HepG2 (cell line): ENCODE results near the gene COL4A3. TPM values are rescaled to one million over a fixed set of nuclear protein-coding genes. Genes with fewer than 3 reads are reported as not detected.

Experiments used
- ATF6 ChIP-seq: sonication (generic); formaldehyde crosslinking; conservative IDR thresholded peaks from 2 replicates; pipeline ENCODE4 v1.4.0; 2020; ENCODE audit warnings: missing genetic modification reagents
- ATF7-NPFF ChIP-seq: sonication (generic); formaldehyde crosslinking; IDR thresholded peaks from 2 replicates; pipeline ENCODE4 v1.8.1; 2023; ENCODE audit warnings: mild to moderate bottlenecking, low read depth, missing genetic modification reagents, moderate library complexity
- SETDB1 ChIP-seq: sonication (generic); formaldehyde crosslinking; IDR thresholded peaks from 2 replicates; pipeline ENCODE4 v1.5.1; 2020; ENCODE audit warnings: missing genetic modification reagents, mild to moderate bottlenecking, borderline replicate concordance
- ZGPAT ChIP-seq: IDR thresholded peaks from 2 replicates; pipeline ENCODE4 v1.6.1; 2016; ENCODE audit warnings: mild to moderate bottlenecking
- ZHX2 ChIP-seq, 2 experiments: sonication (generic) in 1 of 2; formaldehyde crosslinking in 1 of 2; IDR thresholded peaks; 2 replicates each; pipeline versions ENCODE4 v1.6.1 to v1.9.0; 2014 to 2022; ENCODE audit warnings: antibody characterized with exemption in 1 of 2, borderline replicate concordance in 1 of 2, inconsistent platforms in 1 of 2, low read depth in 1 of 2, missing genetic modification reagents in 1 of 2
- ZNF292 ChIP-seq: sonication (generic); formaldehyde crosslinking; IDR thresholded peaks from 2 replicates; pipeline ENCODE4 v1.8.1; 2022; ENCODE audit warnings: mild to moderate bottlenecking, low read depth, missing genetic modification reagents, borderline replicate concordance
- ZNF460 ChIP-seq: sonication (generic); formaldehyde crosslinking; IDR thresholded peaks from 2 replicates; pipeline ENCODE4 v1.5.1; 2020; ENCODE audit warnings: missing genetic modification reagents, mild to moderate bottlenecking, borderline replicate concordance
- ZNF468 ChIP-seq: sonication (generic); formaldehyde crosslinking; IDR thresholded peaks from 2 replicates; pipeline ENCODE4 v1.8.0; 2022; ENCODE audit warnings: mild to moderate bottlenecking, moderate library complexity, missing genetic modification reagents
- ZNF792 ChIP-seq: IDR thresholded peaks from 2 replicates; pipeline ENCODE4 v1.6.1; 2016
- polyA plus RNA-seq, 8 experiments: library from polyadenylated mRNA; depleted of rRNA in 3 of 8; stranded (reverse) in 7 of 8; unstranded in 1 of 8; fragments of >200 nt; fragmentation: Illumina TruSeq in 4 of 8; extraction: Trizol in 4 of 8; gene quantifications; 2 replicates each; pipeline versions ENCODE4 v1.2.1 to v1.2.3, GENCODE V29; 2011 to 2016; ENCODE audit warnings: low read depth in 4 of 8, missing spikeins in 1 of 8, mixed read lengths in 1 of 8; ENCODE audit not compliant: insufficient read depth in 1 of 8
- total RNA-seq, 5 experiments: library from RNA; depleted of rRNA; stranded (reverse); fragments of >200 nt; fragmentation: Illumina TruSeq; extraction: Trizol; gene quantifications; 2 replicates each; pipeline ENCODE4 v1.2.3, GENCODE V29; 2016; ENCODE audit warnings: low read depth in 1 of 5
- TF ChIP-seq, protein P1 (sequence below): sonication (generic); formaldehyde crosslinking; IDR thresholded peaks from 2 replicates; pipeline ENCODE4 v1.5.0; 2020; ENCODE audit warnings: mild to moderate bottlenecking, missing genetic modification reagents, borderline replicate concordance
- TF ChIP-seq, protein P2 (sequence below): sonication (generic); formaldehyde crosslinking; IDR thresholded peaks from 2 replicates; pipeline ENCODE4 v1.8.1; 2022; ENCODE audit warnings: low read depth, mild to moderate bottlenecking, missing genetic modification reagents

Gene COL4A3
- total and polyA plus RNA-seq, 2 of the 13 experiments (the other 11 are each of a cell fraction or from before 2014, with no cell fraction given) = 0.02 TPM; not detected in 1

GRCh38 chr2:227295806-227296205 lies 131.4 kb downstream of the COL4A3 start (continued):
- no peak for TF ChIP-seq ATF7-NPFF
- no peak for TF ChIP-seq ZNF792
- 0 out of 2 replicates have a peak, but pooled peaks have one; percentile 15 for TF ChIP-seq ZNF292 (CRISPR knock-in tag)
- TF ChIP-seq, protein P1, sequence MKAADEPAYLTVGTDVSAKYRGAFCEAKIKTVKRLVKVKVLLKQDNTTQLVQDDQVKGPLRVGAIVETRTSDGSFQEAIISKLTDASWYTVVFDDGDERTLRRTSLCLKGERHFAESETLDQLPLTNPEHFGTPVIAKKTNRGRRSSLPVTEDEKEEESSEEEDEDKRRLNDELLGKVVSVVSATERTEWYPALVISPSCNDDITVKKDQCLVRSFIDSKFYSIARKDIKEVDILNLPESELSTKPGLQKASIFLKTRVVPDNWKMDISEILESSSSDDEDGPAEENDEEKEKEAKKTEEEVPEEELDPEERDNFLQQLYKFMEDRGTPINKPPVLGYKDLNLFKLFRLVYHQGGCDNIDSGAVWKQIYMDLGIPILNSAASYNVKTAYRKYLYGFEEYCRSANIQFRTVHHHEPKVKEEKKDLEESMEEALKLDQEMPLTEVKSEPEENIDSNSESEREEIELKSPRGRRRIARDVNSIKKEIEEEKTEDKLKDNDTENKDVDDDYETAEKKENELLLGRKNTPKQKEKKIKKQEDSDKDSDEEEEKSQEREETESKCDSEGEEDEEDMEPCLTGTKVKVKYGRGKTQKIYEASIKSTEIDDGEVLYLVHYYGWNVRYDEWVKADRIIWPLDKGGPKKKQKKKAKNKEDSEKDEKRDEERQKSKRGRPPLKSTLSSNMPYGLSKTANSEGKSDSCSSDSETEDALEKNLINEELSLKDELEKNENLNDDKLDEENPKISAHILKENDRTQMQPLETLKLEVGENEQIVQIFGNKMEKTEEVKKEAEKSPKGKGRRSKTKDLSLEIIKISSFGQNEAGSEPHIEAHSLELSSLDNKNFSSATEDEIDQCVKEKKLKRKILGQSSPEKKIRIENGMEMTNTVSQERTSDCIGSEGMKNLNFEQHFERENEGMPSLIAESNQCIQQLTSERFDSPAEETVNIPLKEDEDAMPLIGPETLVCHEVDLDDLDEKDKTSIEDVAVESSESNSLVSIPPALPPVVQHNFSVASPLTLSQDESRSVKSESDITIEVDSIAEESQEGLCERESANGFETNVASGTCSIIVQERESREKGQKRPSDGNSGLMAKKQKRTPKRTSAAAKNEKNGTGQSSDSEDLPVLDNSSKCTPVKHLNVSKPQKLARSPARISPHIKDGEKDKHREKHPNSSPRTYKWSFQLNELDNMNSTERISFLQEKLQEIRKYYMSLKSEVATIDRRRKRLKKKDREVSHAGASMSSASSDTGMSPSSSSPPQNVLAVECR (CRISPR knock-in tag) = no peak
- TF ChIP-seq ZGPAT (CRISPR knock-in tag) = peak; percentile 39; the same call in 1 of the 2 replicates
- no peak for TF ChIP-seq SETDB1 (CRISPR knock-in tag)
- TF ChIP-seq ZHX2 (IDR thresholded peaks at IDR 0.05; ENCODE audit: low read depth) = no peak
- TF ChIP-seq ZHX2 (CRISPR knock-in tag; IDR thresholded peaks at IDR 0.05; ENCODE audit: borderline replicate concordance) = no peak
- TF ChIP-seq, protein P2, sequence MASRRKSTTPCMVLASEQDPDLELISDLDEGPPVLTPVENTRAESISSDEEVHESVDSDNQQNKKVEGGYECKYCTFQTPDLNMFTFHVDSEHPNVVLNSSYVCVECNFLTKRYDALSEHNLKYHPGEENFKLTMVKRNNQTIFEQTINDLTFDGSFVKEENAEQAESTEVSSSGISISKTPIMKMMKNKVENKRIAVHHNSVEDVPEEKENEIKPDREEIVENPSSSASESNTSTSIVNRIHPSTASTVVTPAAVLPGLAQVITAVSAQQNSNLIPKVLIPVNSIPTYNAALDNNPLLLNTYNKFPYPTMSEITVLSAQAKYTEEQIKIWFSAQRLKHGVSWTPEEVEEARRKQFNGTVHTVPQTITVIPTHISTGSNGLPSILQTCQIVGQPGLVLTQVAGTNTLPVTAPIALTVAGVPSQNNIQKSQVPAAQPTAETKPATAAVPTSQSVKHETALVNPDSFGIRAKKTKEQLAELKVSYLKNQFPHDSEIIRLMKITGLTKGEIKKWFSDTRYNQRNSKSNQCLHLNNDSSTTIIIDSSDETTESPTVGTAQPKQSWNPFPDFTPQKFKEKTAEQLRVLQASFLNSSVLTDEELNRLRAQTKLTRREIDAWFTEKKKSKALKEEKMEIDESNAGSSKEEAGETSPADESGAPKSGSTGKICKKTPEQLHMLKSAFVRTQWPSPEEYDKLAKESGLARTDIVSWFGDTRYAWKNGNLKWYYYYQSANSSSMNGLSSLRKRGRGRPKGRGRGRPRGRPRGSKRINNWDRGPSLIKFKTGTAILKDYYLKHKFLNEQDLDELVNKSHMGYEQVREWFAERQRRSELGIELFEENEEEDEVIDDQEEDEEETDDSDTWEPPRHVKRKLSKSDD (CRISPR knock-in tag) = no peak
- no peak for TF ChIP-seq ATF6
- TF ChIP-seq ZNF468 = no peak
- TF ChIP-seq ZNF460 = no peak
